HepG2 (cell line): ENCODE data around the gene DHX58. TPM values are rescaled to one million over a fixed set of nuclear protein-coding genes. Genes with fewer than 3 reads are reported as not detected.

Experiments used
- ATRX ChIP-seq: sonication (generic); formaldehyde crosslinking; IDR thresholded peaks from 2 replicates; pipeline ENCODE4 v1.4.0; 2020; ENCODE audit warnings: missing genetic modification reagents, borderline replicate concordance
- HNRNPUL1 ChIP-seq: fragments of 200-400 bp; formaldehyde crosslinking; IDR thresholded peaks from 2 replicates; pipeline ENCODE4 v1.6.1; 2017; ENCODE audit warnings: low read depth, mild to moderate bottlenecking, low read length, moderate library complexity
- IRF1 ChIP-seq: sonication (generic); formaldehyde crosslinking; IDR thresholded peaks from 2 replicates; pipeline ENCODE4 v1.4.0; 2020; ENCODE audit warnings: low read depth, mild to moderate bottlenecking, missing genetic modification reagents
- SRF ChIP-seq: IDR thresholded peaks from 2 replicates; pipeline ENCODE4 v1.6.1; 2011; ENCODE audit warnings: mild to moderate bottlenecking, low read depth, low read length, moderate library complexity
- ZKSCAN1 ChIP-seq: fragments of 150-350 bp; IDR thresholded peaks from 2 replicates; pipeline ENCODE4 v1.6.1; 2014; ENCODE audit warnings: low read length
- ZNF251 ChIP-seq: sonication (generic); formaldehyde crosslinking; IDR thresholded peaks from 2 replicates; pipeline ENCODE4 v1.9.0; 2021; ENCODE audit warnings: mild to moderate bottlenecking, missing genetic modification reagents
- ZNF530 ChIP-seq: sonication (generic); formaldehyde crosslinking; IDR thresholded peaks from 2 replicates; pipeline ENCODE4 v1.5.0; 2020; ENCODE audit warnings: low read depth, mild to moderate bottlenecking, missing genetic modification reagents
- ZNF556 ChIP-seq: sonication (generic); formaldehyde crosslinking; IDR thresholded peaks from 2 replicates; pipeline ENCODE4 v1.4.0; 2020; ENCODE audit warnings: mild to moderate bottlenecking, missing genetic modification reagents, borderline replicate concordance
- ZNF839 ChIP-seq: sonication (generic); formaldehyde crosslinking; IDR thresholded peaks from 2 replicates; pipeline ENCODE4 v1.4.0; 2020; ENCODE audit warnings: missing genetic modification reagents, mild to moderate bottlenecking, borderline replicate concordance
- ZXDC ChIP-seq: sonication (generic); formaldehyde crosslinking; IDR thresholded peaks from 2 replicates; pipeline ENCODE4 v1.5.0; 2020; ENCODE audit warnings: mild to moderate bottlenecking, missing genetic modification reagents
- polyA plus RNA-seq, 8 experiments: library from polyadenylated mRNA; depleted of rRNA in 3 of 8; stranded (reverse) in 7 of 8; unstranded in 1 of 8; fragments of >200 nt; fragmentation: Illumina TruSeq in 4 of 8; extraction: Trizol in 4 of 8; gene quantifications; 2 replicates each; pipeline versions ENCODE4 v1.2.1 to v1.2.3, GENCODE V29; 2011 to 2016; ENCODE audit warnings: low read depth in 4 of 8, missing spikeins in 1 of 8, mixed read lengths in 1 of 8; ENCODE audit not compliant: insufficient read depth in 1 of 8
- total RNA-seq, 5 experiments: library from RNA; depleted of rRNA; stranded (reverse); fragments of >200 nt; fragmentation: Illumina TruSeq; extraction: Trizol; gene quantifications; 2 replicates each; pipeline ENCODE4 v1.2.3, GENCODE V29; 2016; ENCODE audit warnings: low read depth in 1 of 5
- TF ChIP-seq, protein P1 (sequence below): sonication (generic); formaldehyde crosslinking; IDR thresholded peaks from 2 replicates; pipeline ENCODE4 v1.5.0; 2020; ENCODE audit warnings: missing genetic modification reagents, mild to moderate bottlenecking, borderline replicate concordance
- TF ChIP-seq, protein P2 (sequence below): sonication (generic); formaldehyde crosslinking; IDR thresholded peaks from 2 replicates; pipeline ENCODE4 v1.4.0; 2020; ENCODE audit warnings: missing genetic modification reagents, borderline replicate concordance
- TF ChIP-seq, protein P3 (sequence below): IDR thresholded peaks from 2 replicates; pipeline ENCODE4 v1.6.1; 2016; ENCODE audit warnings: mild to moderate bottlenecking
- TF ChIP-seq, protein P4 (sequence below): sonication (generic); formaldehyde crosslinking; conservative IDR thresholded peaks from 2 replicates; pipeline ENCODE4 v1.4.0; 2020; ENCODE audit warnings: missing genetic modification reagents

The DHX58 gene
- total and polyA plus RNA-seq, 2 of the 13 experiments (the other 11 are each of a cell fraction or from before 2014, with no cell fraction given): 6.7 to 7.8 TPM

GRCh38 chr17:42087736-42088705, 24.5 kb downstream of the DHX58 start (continued):
- TF ChIP-seq IRF1 (CRISPR knock-in tag) (no peak), SRF (no peak), ZNF556 (CRISPR knock-in tag) (no peak), ZNF530 (CRISPR knock-in tag) (no peak), HNRNPUL1 (no peak), ZNF839 (CRISPR knock-in tag) (no peak), ZKSCAN1 (no peak), ATRX (no peak), ZXDC (CRISPR knock-in tag) (peak; percentile 72; the same call in 1 of the 2 replicates), ZNF251 (no peak)
- TF ChIP-seq, protein P1, sequence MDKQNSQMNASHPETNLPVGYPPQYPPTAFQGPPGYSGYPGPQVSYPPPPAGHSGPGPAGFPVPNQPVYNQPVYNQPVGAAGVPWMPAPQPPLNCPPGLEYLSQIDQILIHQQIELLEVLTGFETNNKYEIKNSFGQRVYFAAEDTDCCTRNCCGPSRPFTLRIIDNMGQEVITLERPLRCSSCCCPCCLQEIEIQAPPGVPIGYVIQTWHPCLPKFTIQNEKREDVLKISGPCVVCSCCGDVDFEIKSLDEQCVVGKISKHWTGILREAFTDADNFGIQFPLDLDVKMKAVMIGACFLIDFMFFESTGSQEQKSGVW: no peak
- TF ChIP-seq, protein P2, sequence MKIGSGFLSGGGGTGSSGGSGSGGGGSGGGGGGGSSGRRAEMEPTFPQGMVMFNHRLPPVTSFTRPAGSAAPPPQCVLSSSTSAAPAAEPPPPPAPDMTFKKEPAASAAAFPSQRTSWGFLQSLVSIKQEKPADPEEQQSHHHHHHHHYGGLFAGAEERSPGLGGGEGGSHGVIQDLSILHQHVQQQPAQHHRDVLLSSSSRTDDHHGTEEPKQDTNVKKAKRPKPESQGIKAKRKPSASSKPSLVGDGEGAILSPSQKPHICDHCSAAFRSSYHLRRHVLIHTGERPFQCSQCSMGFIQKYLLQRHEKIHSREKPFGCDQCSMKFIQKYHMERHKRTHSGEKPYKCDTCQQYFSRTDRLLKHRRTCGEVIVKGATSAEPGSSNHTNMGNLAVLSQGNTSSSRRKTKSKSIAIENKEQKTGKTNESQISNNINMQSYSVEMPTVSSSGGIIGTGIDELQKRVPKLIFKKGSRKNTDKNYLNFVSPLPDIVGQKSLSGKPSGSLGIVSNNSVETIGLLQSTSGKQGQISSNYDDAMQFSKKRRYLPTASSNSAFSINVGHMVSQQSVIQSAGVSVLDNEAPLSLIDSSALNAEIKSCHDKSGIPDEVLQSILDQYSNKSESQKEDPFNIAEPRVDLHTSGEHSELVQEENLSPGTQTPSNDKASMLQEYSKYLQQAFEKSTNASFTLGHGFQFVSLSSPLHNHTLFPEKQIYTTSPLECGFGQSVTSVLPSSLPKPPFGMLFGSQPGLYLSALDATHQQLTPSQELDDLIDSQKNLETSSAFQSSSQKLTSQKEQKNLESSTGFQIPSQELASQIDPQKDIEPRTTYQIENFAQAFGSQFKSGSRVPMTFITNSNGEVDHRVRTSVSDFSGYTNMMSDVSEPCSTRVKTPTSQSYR (CRISPR knock-in tag): peak; percentile 79; the same call in 1 of the 2 replicates
- TF ChIP-seq, protein P3, sequence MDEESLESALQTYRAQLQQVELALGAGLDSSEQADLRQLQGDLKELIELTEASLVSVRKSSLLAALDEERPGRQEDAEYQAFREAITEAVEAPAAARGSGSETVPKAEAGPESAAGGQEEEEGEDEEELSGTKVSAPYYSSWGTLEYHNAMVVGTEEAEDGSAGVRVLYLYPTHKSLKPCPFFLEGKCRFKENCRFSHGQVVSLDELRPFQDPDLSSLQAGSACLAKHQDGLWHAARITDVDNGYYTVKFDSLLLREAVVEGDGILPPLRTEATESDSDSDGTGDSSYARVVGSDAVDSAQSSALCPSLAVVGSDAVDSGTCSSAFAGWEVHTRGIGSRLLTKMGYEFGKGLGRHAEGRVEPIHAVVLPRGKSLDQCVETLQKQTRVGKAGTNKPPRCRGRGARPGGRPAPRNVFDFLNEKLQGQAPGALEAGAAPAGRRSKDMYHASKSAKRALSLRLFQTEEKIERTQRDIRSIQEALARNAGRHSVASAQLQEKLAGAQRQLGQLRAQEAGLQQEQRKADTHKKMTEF (CRISPR knock-in tag): no peak
- TF ChIP-seq, protein P4, sequence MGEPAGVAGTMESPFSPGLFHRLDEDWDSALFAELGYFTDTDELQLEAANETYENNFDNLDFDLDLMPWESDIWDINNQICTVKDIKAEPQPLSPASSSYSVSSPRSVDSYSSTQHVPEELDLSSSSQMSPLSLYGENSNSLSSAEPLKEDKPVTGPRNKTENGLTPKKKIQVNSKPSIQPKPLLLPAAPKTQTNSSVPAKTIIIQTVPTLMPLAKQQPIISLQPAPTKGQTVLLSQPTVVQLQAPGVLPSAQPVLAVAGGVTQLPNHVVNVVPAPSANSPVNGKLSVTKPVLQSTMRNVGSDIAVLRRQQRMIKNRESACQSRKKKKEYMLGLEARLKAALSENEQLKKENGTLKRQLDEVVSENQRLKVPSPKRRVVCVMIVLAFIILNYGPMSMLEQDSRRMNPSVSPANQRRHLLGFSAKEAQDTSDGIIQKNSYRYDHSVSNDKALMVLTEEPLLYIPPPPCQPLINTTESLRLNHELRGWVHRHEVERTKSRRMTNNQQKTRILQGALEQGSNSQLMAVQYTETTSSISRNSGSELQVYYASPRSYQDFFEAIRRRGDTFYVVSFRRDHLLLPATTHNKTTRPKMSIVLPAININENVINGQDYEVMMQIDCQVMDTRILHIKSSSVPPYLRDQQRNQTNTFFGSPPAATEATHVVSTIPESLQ: no peak
